ENCODE measurements around the gene PDLIM1. TPM values are rescaled to one million over a fixed set of nuclear protein-coding genes. Genes with fewer than 3 reads are reported as not detected.
"Not testable (repeated sequence)": the region's sequence is repeated elsewhere in the genome, so short reads cannot be mapped to it uniquely, and the experiment has no call there.

The PDLIM1 gene
- total RNA-seq, 1 donor from 2014 or later: 62.5 TPM

DNA sequence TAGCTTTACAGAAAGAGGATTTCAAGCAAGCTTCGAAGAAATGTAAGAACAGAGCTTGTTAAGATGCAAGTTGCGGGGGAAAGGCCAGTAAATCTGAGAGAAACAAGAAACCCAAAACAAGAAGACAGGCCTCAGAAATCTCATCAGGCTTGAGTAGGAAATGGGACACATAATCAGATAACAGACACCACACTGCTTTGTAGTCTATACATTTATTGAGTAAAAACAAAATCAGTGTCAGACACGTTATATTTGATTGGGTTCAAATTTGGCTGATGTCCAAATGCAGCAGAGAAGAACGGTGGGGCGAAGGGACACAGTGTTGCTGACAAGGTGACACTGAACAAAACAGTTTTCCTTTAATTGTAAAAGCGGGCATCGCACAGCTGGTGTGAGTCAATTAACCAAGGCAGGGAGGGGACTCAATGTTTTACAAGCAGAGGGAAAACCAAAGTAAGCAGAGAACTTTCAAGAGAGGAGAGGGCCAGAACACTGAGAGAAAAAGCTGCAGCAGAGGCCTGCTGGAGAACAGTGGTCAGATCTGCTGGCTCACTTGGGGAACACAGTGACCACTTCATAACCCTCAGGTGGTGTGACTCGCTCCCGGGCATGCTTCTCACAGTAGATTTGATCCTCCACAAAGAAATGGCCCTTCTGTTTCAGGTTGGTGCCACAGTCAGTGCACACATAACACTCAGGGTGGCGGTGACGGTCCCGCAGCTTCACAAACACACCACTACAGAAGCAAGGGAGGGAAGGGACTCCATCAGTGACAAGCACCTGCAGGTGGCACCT is 53.2 kb downstream of the PDLIM1 start:
- no peak for DNase-seq

DNA sequence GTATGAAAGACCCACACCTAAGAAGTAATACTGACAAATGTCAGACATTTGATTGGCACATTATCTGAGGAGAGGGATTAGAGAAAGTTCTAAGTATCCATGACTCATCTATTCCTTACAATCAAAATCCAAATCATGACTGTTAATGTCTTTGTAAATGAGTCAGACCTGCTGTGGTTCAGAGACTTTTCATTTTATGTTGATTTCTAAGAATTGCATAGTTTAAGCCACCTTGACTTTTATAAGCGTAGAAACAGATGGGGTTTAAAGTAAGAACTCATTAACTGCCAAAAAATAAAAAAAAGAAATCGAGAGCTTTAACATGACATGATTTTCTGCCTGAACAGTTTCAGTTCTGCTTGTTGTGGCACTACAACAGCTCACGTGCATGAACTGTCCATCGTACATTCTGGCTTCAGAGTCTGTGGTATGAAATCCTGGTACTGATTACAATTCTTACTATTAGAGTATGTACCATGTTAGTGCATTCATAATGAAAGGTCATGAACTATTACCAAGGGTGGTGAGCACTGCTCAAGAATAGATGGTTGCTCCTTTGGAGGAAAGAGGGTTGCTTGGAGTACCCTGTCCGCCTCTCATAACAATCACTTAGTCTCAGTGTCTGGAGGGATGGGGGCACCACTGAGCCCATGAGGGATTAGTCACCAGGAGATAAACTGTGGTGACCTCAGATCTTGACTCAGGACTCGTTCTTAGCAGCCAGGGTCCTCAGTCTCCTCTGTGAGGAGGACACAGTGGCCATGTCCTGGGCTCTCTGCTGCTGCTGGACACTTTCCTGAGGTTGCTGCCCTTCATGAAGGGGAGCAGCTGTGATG is 54.5 kb downstream of the PDLIM1 start:
- DNase-seq: peak; percentile 67

DNA sequence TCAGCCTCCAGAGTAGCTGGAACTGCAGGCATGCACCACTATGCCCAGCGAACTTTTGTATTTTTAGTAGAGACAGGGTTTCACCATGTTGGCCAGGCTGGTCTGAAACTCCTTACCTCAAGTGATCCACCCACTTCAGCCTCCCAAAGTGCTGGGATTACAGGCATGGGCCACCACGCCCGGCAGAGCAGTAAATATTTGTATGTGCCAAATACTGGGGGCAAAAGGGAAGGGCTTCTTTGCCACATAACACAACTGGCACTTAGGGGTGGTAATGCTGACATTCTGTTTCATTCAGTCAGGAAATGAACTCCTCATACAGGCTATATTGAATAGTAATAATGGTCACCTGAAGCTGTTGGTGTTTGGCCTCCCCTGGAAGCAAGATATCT is 55.1 kb downstream of the PDLIM1 start:
- no peak for DNase-seq

DNA sequence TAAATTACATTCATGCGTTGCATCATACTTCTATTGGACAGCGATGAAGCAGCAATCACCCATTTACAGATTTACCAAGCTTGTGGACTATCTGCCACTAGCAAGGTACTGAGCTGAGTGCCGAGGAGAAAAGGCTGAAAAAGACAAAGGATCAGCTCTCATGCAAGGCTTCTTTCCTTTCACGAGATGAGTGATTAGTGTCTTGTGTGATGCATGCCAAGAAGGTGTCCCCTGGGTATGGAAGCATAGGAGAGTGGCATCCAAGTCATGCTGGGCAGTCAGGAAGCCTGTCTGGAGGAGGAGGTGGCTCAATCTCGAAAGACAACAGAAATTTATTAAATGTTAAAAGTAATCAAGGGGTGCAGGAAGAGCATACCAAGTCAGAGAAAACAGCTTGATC is 55.9 kb downstream of the PDLIM1 start:
- no peak for DNase-seq

DNA sequence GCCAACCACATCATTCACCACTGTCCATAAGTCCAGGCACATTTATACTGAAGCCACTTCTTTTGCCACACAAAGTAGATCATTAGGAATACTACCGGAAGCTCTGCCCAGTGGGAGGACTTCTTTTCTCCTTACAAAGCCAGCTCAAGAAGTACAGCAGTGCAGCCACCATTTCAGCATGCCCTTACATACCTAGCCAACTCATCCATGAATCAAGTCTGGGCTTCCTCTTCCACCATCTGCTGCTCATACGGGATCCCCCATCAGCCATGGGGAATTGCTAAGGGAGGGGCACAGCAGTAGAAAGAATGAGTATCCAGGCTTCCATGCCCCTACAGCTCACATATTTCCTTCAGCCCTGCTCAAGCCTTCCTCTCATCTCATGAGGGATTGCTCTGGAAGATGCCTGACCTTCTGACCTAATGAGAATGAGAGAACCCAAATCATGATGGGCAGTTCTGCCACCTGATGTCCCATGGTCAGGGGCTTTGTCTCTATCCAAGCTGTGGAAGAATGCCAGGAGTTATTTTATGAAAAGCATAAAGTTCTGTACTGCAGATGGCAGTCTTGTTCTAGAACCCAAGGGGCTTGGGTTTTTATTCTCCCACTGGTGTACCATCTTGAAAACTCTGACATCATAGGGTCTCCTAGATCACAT is 57.3 kb downstream of the PDLIM1 start:
- DNase-seq: no peak

DNA sequence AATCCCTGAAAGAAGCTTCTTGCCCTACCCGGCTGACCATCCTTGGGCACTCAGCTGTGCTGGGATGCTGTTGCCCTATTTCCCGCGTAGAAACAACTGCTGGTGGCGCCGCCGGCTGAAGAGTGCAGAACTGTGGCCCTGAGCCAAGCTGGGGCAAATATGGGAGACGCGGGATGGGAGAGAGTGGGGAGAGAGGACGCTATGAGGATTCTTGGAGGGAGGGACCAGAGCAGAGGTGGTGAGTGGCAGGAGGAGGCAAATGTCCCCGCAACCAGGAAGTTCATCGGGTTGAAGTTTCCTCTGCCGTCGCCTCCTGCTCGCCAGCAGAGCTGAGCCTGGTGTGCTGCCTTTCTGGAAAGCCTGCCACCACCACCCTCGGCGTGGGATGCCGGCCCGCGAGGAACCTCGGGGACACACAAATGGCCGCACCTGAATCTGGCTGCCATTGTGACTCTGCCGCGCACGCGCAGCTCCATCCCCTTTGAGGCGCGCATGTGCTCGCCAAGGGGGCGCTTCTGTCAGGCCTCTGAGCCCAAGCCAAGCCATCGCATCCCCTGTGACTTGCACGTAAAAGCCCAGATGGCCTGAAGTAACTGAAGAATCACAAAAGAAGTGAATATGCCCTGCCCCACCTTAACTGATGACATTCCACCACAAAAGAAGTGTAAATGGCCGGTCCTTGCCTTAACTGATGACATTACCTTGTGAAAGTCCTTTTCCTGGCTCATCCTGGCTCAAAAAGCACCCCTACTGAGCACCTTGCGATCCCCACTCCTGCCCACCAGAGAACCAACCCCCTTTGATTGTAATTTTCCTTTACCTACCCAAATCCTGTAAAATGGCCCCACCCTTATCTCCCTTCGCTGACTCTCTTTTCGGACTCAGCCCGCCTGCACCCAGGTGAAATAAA is 59.9 kb downstream of the PDLIM1 start:
- peak; percentile 69 for DNase-seq

DNA sequence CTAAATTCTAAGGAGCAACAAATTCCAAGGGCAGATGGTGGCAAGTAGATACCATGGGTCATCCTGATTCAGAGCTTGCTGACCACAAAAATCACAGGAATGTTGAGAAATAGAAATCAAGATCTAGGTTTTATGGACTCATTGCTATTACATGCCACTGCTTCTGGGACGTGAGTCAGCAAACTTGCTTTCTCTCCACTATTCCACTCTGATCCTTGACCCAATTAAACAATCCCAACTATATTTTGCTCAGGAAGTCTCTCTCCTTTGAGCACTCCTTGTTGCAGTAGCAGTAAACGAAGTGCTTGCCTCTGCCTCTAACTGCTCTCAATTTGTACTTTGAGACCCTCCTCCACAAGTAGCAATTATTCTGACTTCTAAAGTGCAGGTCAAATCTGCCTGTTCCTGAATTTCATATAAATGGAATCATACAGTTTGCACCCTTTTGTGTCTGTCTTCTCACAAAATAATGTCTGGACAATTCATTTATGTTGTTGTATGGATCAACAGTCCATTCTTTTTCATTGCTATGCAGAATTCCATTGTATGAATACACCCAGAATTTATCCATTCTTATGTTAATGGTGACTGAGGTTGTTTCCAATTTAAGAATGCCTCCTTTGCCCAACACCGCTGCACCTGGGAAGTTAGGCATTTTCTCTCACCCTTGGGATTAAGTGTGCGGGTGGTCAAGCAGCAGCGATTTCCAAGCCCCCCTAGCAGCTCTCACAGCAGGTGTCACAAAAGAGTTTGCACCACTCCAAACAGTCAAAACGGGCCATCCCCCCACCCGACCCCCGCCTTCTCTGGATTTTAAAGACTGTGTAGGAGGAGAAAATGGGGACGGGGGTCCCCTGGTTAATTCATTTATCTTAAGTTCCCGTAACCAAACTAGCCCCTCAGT is 60.8 kb downstream of the PDLIM1 start:
- peak; percentile 76 for DNase-seq

DNA sequence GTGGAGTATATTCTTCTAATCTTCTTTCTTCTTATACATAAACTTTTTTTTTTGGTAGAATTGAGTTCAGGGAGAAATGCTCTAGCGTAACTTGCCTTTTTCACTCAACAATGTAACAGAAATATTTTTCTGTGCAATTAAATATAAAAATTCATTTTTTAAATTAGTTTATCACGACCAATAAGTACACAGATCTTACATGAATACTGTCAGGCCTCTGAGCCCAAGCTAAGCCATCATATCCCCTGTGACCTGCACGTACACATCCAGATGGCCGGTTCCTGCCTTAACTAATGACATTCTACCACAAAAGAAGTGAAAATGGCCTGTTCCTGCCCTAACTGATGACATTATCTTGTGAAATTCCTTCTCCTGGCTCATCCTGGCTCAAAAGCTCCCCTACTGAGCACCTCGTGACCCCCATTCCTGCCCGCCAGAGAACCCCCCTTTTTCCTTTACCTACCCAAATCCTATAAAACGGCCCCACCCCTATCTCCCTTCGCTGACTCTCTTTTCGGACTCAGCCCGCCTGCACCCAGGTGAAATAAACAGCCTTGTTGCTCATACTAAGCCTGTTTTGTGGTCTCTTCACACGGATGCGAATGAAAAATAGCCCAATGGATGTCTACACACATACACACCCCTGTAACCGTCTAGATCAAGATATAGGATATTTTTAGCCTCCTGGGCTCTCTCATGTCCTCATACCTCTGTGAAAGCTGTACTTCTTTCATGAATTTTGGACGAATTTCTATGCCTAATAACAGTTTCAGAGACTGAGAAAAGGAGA is 61.7 kb downstream of the PDLIM1 start:
- not testable (repeated sequence) for DNase-seq

DNA sequence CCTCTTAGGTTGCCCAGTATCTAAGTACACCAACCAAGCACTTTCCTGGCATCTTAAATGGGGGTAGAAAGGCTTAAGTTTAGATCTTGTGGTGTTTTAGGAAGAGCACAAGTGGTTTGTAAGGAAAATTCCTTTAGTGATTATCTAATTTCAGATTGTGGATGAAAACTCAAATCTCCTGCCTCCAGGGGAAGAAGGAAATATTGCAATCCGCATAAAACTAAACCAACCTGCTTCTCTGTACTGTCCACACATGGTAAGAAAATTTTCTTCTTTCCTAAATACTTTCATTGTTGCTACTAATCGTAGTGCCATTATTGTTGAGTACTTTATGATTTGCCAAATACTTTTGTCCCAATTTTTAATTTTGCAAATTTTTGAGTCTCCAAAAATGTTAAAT is 65.7 kb downstream of the PDLIM1 start:
- no peak for DNase-seq

DNA sequence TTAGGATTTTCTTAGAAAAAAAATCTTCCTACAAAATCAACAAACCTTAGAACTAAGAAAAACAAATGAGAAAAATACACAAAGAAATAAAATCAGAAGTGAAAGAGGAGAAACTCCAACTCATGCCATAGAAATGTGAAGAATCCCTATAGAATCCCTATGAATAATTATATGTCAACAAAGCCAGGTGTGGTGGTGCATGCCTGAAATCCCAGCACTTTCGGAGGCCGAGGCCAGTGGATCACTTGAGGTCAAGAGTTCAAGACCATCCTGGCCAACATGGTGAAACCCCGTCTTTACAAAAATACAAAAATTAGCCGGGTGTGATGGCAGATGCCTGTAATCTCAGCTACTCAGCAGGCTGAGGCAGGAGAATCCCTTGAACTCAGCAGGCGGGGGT is 69.7 kb downstream of the PDLIM1 start:
- DNase-seq: no peak

DNA sequence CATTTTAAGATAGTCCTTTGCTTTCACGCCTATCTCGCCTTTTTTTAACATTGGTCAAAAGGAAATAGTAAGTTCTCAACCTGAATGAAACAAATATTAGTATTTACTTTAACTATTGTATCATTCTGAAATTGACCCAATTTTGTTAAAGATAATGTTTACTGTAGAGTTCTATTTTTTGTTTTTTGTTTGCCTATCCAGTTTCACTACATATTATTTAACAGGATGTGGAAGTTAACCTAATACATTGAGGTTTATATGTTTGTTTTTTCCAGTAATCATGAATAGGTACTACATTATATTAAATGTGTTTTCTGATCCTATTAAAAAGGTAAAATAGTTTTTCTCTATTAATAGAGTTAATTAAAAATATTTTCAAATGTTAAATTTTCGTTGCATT is 70.3 kb downstream of the PDLIM1 start:
- no peak for DNase-seq

DNA sequence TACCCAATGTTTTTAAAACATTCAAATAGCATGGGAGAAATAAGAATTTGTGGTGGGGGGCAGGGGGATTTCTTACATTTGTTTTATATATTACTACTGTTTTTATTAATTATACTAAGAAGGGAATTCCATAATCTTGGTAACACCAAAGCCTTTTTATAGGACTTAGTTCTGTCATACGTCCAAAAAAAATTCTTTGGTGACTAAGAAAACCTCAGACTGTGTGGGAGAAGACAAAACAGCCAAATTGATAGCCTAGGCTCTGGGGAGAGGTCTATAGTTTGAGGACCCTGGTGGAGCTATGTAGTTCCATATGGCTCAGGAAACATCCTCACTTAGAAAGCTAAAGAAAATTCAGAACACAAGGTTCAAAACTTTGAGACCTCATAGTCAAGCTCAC is 73.3 kb downstream of the PDLIM1 start:
- no peak for DNase-seq

DNA sequence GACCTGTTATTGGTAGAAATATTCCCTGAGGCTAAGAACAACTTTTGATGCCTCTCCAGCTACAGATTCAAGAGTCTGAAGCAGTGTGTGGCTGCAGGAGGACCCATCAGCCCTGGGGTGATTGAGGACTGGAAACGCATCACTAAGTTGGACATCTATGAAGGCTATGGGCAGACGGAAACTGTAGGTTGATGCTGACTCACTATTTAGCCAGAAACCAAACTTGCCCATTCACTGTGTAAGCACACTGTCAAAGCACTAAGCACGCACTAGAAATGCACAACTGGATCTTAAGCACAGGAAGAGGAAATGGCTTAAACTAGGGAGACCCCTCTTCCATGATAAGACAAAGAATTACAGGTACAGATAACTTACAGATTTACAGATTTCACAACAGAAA is 76.0 kb downstream of the PDLIM1 start:
- peak; percentile 18 for DNase-seq

DNA sequence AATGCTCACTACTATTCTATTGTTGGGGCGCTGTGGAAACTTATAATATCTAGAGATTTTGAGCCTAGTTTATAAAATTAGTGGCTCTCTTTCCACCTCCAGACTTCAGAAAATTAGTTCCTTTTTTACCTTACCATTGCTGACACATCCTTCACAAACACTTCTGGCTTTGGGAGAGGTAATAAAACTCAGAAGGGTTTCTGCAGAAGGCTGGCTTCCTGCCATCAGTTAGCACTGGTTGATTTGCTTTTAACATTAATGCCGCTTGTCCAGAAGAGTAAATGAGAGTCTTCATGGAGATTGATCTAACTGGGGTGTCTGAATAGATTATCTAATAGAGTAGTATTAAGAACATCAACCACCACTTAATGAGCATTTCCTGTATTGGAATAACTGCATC is 76.4 kb downstream of the PDLIM1 start:
- DNase-seq: no peak

DNA sequence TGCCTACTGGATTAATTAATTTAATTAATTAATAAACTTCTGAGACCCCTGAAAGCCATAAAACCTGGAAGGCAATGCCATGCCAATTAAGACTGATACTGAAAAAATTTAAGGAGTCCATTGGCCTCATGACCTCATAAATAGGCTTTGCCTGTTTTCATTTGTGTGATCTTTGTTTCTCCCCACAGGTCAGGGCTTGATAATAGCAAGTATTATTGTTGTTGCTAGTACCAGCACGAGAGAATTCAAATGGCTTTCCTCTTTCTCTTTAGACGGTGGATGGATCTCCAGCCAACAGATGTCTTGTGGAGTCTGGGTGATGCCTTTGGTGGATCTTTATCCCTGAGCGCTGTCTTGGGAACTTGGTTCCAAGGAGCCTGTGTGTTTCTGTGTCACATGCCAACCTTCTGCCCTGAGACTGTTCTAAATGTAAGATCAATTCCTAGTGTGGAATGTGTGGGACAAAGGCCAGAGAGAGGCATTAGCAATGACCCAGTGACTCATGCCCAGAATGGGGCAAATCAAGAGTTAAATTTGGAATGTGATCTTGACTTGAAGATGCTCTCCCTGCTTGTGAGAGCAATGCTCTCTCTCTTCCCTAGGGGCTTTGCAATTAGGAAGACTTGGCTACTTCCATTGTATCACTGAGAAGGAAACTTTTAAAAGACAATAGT is 79.1 kb downstream of the PDLIM1 start:
- no peak for DNase-seq

DNA sequence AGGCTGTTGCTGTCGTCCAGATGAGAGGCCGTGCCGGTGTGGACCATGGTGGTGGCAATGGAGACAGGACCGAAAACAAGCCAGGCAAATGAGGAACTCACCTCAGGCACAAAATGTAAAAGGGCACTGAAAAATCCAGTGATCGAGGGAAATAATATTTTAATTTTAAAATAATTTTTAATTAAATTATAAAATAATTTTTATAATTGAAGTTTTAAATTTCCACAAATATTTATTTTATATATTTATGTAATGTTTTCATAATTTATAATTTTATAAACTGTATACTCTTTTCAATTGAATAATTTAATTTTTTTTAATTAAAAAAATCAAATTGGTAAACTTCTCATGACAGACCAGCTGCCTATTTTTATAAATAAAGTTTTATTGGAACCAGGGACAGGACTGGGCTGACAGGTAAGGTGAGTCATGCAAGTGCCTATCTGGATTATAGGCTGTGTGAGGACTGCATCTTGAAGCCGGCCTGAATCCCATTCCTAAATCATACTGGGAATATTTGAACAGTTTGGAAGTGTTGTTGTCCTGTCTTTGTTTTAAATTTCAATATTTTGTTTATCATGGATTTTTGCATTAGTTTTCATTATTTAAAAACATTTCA is 81.2 kb downstream of the PDLIM1 start:
- no peak for DNase-seq

DNA sequence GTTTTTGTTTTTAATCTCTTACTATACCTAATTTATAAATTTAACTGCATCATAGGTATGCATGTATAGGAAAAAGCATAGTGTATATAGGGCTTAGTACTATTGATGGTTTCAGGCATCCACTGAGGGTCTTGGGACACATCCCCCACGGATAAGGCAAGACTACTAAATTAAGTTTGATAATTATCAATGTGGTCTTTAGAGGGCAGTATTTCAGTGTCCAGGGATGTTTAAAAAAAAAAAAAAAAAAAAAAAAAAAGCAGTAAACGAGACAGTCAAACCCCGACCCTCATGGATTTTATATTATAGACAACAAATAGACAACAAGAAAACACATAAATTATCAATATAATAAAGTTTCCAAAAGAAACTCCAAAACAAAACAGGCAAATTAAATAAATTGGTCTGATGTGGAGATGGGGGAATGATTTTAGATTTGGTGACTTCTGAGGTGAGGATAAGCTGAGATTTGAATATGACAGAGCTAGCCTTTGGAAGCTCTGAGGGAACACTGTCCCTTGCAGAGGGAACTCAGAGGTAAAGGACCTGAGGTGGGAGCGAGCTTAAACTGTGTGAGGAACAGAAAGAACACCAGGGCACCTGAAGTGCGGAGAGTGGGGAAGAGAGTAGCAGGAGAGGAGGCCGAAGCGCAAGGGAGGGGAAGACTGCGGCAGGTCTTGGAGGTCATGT is 82.0 kb downstream of the PDLIM1 start:
- peak; percentile 35 for DNase-seq

DNA sequence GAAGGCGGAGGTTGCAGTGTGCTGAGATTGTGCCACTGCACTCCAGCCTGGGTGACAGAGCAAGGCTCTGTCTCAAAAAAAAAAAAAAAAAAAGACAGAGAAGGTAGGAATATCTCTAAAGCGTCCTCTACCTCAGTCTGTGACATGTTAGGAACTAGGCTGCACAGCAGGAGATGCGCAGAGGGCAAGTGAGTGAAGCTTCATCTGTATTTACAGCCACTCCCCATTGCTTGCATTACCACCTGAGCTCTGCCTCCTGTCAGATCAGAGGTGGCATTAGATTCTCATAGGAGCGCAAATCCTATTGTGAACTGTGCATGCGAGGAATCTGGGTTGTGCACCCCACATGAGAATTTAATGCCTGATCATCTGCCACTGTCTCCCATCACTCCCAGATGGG is 87.9 kb downstream of the PDLIM1 start:
- DNase-seq: not testable (repeated sequence)

DNA sequence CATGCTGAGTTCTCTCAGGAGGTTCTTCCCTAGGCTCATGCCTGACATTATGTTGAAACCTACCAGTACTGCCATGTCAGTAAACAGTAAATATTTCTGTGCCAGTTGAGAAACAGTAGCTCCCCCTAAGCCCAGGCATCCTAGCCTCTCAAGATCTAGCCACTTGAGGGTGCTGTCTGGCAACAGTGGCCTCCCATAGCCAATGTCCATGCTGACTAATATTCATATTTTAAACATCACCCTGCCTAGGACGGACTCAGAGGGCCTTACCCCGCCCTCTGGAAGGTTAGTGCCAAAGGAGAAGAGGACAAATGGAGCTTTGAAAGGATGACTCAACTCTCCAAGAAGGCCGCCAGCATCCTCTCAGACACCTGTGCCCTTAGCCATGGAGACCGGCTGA is 89.1 kb downstream of the PDLIM1 start:
- DNase-seq: peak; percentile 13
